Ishikawa (cell line): ENCODE measurements around the gene MITF.

Source experiments
- CEBPB ChIP-seq: IDR thresholded peaks from 2 replicates; pipeline ENCODE4 v1.6.1; 2012
- EP300 ChIP-seq: IDR thresholded peaks from 2 replicates; pipeline ENCODE4 v1.6.1; 2012; ENCODE audit warnings: borderline replicate concordance
- REST ChIP-seq: IDR thresholded peaks from 2 replicates; pipeline ENCODE4 v1.6.1; 2012; ENCODE audit warnings: low read depth, mild to moderate bottlenecking
- TAF1 ChIP-seq: IDR thresholded peaks from 2 replicates; pipeline ENCODE4 v1.6.1; 2012; ENCODE audit warnings: low read depth, mild to moderate bottlenecking
- TEAD4 ChIP-seq: IDR thresholded peaks from 2 replicates; pipeline ENCODE4 v1.6.1; 2012

- TF ChIP-seq TEAD4, result no peak
- no peak for TF ChIP-seq CEBPB
- no peak for TF ChIP-seq EP300
- TF ChIP-seq REST, result no peak
- no peak for TF ChIP-seq TAF1
These were observed 14.0 kb downstream of the MITF start for GRCh38 chr3:69753179-69753775.
